Activated T-helper 1 cell treated with anti-CD3 and anti-CD28 coated beads, Interleukin-12 subunit alpha, Interleukin-12 subunit beta, Interleukin-2, Interleukin-4 antibody, amounts not matched to agents 30 ng/mL and 10 ng/mL and 1 ng/mL, durations not matched to agents 14 hours and 24 hours and 36 hours (primary cell): ENCODE results near the gene PMIS2. TPM values are rescaled to one million over a fixed set of nuclear protein-coding genes. Genes with fewer than 3 reads are reported as not detected.

Source experiments
- DNase-seq: peaks from one replicate; pipeline ENCODE4 v3.0.0; 2021; ENCODE audit warnings: low spot score
- H3K27ac Mint-ChIP-seq: one replicate; pipeline ENCODE4 v1.8.0; 2021; ENCODE audit warnings: mild to moderate bottlenecking, mixed read lengths
- H3K27me3 Mint-ChIP-seq: one replicate; pipeline ENCODE4 v1.8.0; 2022; ENCODE audit warnings: mild to moderate bottlenecking, moderate library complexity, mixed read lengths; ENCODE audit not compliant: insufficient read depth
- H3K36me3 Mint-ChIP-seq: one replicate; pipeline ENCODE4 v1.8.0; 2021; ENCODE audit warnings: low read depth, mixed read lengths
- H3K4me1 Mint-ChIP-seq: one replicate; pipeline ENCODE4 v1.8.0; 2021; ENCODE audit warnings: low read depth, mixed read lengths
- H3K4me3 Mint-ChIP-seq: one replicate; pipeline ENCODE4 v1.8.0; 2021; ENCODE audit warnings: mild to moderate bottlenecking, moderate library complexity, mixed read lengths
- H3K9me3 Mint-ChIP-seq: one replicate; pipeline ENCODE4 v1.8.0; 2021; ENCODE audit warnings: mixed read lengths
- intact Hi-C: fragments of 100-400 bp; cut with micrococcal nuclease; formaldehyde crosslinking; loops from one replicate; pipeline ENCODE4 v1.15.1; 2024
- total RNA-seq: library from RNA; stranded (reverse); gene quantifications from 2 replicates; pipeline ENCODE4 v1.2.3, GENCODE V29; 2022

PMIS2 gene
- total RNA-seq, 1 donor from 2014 or later: not detected

DNA sequence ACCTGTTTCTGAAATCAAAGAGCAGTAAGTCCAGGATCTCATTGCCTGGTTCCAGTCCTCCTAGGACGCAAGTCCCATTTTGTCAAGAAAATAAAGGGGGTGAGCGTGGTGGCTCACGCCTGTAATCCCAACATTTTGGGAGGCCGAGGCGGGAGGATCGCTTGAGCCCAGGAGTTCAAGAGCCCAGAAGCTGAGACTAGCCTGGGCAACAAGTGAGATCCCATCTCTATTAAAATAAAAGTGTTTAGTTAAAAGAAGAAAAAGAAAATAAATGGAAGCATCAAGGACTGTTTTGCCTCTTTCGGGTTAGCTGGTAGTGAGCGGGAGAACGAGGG lies 26.2 kb downstream of the PMIS2 start:
- intact Hi-C loops: loop anchor here (1.0 kb wide), 4 partner anchors 16 to 67 kb away; partner anchors contain the start of genes COX6B1 and TMEM147
- peaks cover 3% of the 10 kb centered on the region for H3K27me3 Mint-ChIP-seq
- H3K27ac Mint-ChIP-seq: peak overlapping the region; percentile 92
- H3K36me3 Mint-ChIP-seq: peaks cover 14% of the 10 kb centered on the region
- peak overlapping the region; percentile 87 for H3K4me3 Mint-ChIP-seq
- H3K9me3 Mint-ChIP-seq: peaks cover 12% of the 10 kb centered on the region
- no peak for DNase-seq
- H3K4me1 Mint-ChIP-seq: peaks cover 33% of the 10 kb centered on the region

DNA sequence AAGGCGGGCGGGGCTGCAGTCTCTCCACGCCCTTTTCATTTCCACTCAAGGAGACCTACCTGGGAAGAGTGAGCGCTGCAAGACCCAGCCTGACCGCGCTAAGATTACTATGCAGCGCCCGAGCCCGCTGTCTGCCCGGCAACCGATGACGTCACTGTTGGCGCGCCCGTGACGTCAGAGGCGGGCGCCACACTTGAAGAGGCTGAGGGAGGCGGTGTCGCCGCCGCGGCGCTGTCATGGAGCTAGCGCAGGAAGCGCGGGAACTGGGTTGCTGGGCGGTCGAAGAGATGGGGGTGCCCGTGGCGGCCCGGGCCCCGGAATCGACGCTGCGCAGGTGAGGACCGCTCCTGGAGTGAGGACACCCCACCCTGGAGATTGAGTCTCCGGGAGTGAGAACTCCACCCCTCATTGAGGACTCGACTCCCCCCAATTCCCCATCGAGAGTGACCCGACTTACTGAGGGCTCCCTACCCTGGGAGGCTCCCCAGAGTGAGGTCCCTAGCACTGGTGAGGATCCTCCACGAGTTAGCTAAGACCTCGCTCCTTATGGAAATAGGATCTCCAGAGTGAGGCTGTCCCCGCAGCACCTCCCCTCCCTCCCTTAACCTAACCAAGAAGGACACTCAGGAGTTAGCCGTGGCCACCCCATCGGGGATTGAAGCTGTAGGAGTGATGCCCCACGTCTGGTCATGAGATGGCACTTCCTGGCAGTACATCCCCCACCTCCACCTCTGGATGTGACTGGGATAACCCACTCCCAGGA lies 26.8 kb downstream of the PMIS2 start, which contains the start of gene HAUS5:
TSS of gene HAUS5 (plus strand) at position 177 of the 763 bp plus-strand sequence. CDS start at position 237, 60 bp downstream.
- H3K9me3 Mint-ChIP-seq: peaks cover 8% of the 10 kb centered on the region
- H3K4me3 Mint-ChIP-seq: peak within 1 kb of the TSS; percentile 87
- peaks cover 33% of the 10 kb centered on the region for H3K4me1 Mint-ChIP-seq
- H3K27ac Mint-ChIP-seq: peak within 1 kb of the TSS; percentile 92
- peaks cover 12% of the 10 kb centered on the region for H3K36me3 Mint-ChIP-seq
- peaks cover 3% of the 10 kb centered on the region for H3K27me3 Mint-ChIP-seq
- peak; percentile 96 for DNase-seq
- intact Hi-C loops: loop anchor here (1.0 kb wide), 4 partner anchors 16 to 67 kb away; partner anchors contain the start of genes COX6B1 and TMEM147

DNA sequence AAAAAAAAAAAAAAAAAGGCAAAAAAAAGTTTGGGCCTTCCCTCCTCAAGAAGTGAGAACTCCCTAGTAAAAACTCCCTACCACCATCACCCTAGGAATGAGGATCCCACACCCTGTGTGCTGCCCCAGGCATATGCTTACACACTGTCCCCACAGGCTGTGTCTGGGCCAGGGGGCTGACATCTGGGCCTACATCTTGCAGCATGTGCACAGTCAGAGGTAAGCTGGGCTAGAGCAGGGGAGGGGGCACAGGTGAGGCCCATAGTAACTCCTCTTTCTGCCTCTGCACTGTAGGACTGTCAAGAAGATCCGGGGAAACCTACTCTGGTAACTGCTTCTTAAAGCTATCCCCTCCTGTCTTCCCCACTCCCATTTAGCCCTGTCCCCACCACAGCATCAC lies 27.6 kb downstream of the PMIS2 start:
- Mint-ChIP-seq H3K4me1 (peaks cover 31% of the 10 kb centered on the region), H3K9me3 (peaks cover 2% of the 10 kb centered on the region), H3K4me3 (peak overlapping the region; percentile 87), H3K27me3 (no peaks in the 10 kb centered on the region), H3K36me3 (peaks cover 8% of the 10 kb centered on the region), H3K27ac (peak overlapping the region; percentile 92)
- intact Hi-C loops: no loop called here
- no peak for DNase-seq

DNA sequence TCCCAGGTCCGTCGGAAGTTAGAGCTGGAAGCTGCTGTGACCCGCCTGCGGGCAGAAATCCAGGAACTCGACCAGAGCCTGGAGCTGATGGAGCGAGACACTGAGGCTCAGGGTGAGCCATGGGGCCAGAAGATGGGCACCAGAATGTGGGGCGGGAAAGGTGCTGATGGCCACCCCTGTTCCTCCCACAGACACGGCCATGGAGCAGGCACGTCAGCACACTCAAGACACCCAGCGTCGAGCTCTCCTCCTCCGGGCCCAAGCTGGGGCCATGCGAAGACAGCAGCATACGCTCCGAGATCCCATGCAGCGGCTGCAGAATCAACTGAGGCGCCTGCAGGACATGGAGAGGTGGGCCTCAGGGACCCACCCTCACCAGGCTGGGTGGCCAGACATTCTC lies 29.1 kb downstream of the PMIS2 start:
- intact Hi-C loops: no loop called here
- Mint-ChIP-seq H3K27me3 (no peaks in the 10 kb centered on the region), H3K4me1 (peaks cover 21% of the 10 kb centered on the region), H3K4me3 (no peak overlapping the region), H3K27ac (no peak overlapping the region), H3K9me3 (no peaks in the 10 kb centered on the region), H3K36me3 (peaks cover 7% of the 10 kb centered on the region)
- no peak for DNase-seq

DNA sequence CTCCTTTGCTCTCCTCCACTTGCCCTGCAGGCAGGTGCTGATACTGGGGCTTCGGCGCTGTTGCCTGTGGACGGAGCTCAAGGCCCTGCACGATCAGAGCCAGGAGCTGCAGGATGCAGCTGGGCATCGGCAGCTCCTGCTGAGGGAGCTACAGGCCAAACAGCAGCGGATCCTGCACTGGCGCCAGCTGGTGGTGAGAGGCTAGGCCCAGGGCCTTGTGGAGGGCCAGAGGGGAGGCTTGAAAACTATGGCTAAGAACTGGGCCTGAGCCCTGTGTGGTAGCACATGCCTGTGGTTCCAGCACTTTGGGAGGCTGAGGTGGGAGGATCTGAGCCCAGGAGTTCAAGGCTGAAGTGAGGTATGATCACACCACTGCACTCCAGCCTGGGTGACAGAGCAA lies 32.9 kb downstream of the PMIS2 start:
- DNase-seq: no peak
- Mint-ChIP-seq H3K9me3 (no peaks in the 10 kb centered on the region), H3K4me1 (peaks cover 2% of the 10 kb centered on the region), H3K4me3 (no peak overlapping the region), H3K27ac (no peak overlapping the region), H3K36me3 (peaks cover 22% of the 10 kb centered on the region), H3K27me3 (no peaks in the 10 kb centered on the region)
- intact Hi-C loops: no loop called here

DNA sequence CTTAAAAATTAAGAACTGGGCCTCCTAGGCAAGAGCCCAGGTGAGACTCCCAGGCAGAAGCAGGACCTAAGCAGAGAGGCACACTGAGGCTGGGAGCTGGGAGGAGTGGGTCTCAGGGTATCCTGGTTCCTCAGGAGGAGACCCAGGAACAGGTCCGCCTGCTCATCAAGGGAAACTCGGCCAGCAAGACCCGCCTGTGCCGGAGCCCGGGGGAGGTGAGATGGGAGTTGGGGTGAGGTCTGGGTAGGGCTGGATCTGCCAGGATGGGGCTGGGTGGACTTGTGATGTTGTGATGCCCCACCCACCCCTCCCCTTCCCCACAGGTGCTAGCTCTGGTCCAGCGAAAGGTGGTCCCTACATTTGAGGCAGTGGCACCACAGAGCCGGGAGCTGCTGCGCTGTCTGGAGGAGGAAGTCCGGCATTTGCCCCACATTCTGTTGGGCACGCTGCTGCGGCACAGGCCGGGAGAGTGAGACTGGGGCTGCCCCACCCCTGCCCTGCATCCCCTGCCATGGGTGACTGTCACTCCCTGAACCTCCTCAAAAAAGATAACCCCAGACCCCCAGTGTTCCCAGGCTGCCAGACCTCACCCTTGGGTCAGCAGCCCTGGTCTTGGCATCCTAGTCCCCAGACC lies 33.4 kb downstream of the PMIS2 start:
- no peaks in the 10 kb centered on the region for H3K27me3 Mint-ChIP-seq
- H3K27ac Mint-ChIP-seq: no peak overlapping the region
- intact Hi-C loops: no loop called here
- H3K9me3 Mint-ChIP-seq: no peaks in the 10 kb centered on the region
- DNase-seq: no peak
- H3K4me3 Mint-ChIP-seq: no peak overlapping the region
- no peaks in the 10 kb centered on the region for H3K4me1 Mint-ChIP-seq
- peaks cover 22% of the 10 kb centered on the region for H3K36me3 Mint-ChIP-seq

DNA sequence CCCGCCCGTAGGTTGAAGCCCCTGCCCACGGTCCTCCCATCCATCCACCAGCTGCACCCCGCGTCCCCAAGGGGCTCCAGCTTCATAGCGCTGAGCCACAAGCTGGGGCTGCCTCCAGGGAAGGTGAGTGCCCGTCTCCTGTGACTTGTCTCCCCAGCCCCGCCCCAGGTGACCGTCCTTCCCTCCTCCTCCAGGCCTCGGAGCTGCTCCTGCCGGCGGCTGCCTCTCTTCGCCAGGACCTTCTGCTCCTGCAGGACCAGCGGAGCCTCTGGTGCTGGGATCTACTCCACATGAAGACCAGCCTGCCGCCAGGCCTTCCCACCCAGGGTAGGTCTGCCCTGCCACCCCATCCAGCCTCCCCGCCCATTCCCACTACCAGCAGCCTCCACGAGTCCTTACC lies 34.0 kb downstream of the PMIS2 start:
- Mint-ChIP-seq H3K9me3 (no peaks in the 10 kb centered on the region), H3K4me1 (no peaks in the 10 kb centered on the region), H3K36me3 (peaks cover 22% of the 10 kb centered on the region), H3K4me3 (no peak overlapping the region), H3K27ac (peak overlapping the region; percentile 4), H3K27me3 (no peaks in the 10 kb centered on the region)
- intact Hi-C loops: no loop called here
- DNase-seq: no peak

DNA sequence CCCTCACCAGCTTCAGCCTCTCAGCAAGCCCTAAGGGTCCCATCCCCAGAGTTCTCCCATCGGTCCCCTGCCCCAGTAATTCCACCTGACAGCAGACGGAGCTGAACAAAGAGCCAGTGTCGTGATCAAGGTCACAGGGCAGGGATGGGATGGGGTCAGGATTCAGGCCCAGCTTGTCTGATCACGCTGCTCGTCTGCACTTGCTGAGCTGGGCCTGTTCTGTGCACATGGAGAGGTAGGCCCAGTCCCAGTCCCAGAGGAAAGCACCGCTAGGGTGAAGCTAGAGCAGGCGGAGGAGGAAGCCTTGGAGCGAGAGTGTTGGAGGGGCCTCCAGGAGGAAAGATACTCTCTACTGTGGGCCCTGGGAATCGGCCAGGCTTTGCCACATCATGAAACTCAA lies 35.7 kb downstream of the PMIS2 start:
- H3K4me1 Mint-ChIP-seq: no peaks in the 10 kb centered on the region
- H3K36me3 Mint-ChIP-seq: peaks cover 16% of the 10 kb centered on the region
- H3K27me3 Mint-ChIP-seq: no peaks in the 10 kb centered on the region
- no peak for DNase-seq
- H3K27ac Mint-ChIP-seq: no peak overlapping the region
- no peak overlapping the region for H3K4me3 Mint-ChIP-seq
- H3K9me3 Mint-ChIP-seq: no peaks in the 10 kb centered on the region
- intact Hi-C loops: no loop called here

DNA sequence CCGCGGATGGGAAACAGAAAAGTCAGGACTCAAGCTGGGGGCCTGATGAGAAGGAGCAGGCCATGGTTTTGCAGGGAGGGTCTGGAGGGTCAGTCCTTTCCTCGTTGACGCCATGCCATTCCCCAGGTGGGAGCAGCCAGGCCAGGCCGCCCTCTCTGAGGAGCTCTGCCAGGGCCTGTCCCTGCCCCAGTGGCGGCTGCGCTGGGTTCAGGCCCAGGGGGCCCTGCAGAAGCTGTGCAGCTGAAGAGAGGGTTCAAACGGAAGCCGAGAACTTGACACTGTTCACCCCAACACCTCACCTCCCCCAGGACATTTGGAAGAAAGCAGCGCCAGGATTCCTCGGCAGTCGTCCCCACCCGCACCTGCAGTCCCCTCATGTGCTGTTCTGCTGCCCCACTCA lies 36.8 kb downstream of the PMIS2 start:
- H3K9me3 Mint-ChIP-seq: no peaks in the 10 kb centered on the region
- no peak overlapping the region for H3K27ac Mint-ChIP-seq
- H3K36me3 Mint-ChIP-seq: peaks cover 16% of the 10 kb centered on the region
- H3K4me3 Mint-ChIP-seq: no peak overlapping the region
- H3K27me3 Mint-ChIP-seq: no peaks in the 10 kb centered on the region
- no peaks in the 10 kb centered on the region for H3K4me1 Mint-ChIP-seq
- DNase-seq: no peak
- intact Hi-C loops: no loop called here

DNA sequence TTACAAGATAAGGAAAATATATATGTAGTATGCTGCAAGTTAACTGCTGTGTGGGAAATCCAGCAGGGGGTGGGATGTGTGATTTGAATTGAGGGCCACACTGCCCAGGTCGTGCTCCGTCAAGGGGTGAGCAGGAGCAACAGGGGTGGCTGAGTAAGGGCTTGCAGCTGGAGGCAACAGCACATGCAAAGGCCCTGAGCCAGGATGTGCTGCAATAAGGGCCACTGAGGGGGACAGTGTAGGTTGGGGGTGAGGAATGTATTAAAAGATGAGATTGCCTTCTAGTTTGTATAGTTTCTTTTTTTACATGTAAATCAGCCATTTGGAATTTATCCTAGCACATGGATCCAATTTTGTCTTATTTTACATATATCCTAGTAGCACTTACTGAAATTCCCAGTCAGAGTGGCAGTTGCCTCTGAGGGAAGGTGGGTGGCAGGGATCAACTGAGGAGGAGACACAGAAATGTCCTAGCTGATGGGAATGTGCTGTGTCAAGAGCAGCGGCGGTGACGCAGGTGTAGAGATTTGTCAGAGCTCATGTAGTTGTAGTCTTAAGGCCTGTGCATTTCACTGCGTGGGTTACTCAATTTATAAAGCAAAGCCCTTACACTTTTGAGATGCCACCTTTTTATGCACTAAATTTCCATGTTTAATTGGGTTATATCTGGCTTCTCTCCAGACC lies 37.5 kb downstream of the PMIS2 start:
- Mint-ChIP-seq H3K27ac (no peak overlapping the region), H3K4me3 (no peak overlapping the region), H3K36me3 (peaks cover 16% of the 10 kb centered on the region), H3K9me3 (no peaks in the 10 kb centered on the region), H3K4me1 (peaks cover 5% of the 10 kb centered on the region), H3K27me3 (no peaks in the 10 kb centered on the region)
- intact Hi-C loops: no loop called here
- DNase-seq: no peak

DNA sequence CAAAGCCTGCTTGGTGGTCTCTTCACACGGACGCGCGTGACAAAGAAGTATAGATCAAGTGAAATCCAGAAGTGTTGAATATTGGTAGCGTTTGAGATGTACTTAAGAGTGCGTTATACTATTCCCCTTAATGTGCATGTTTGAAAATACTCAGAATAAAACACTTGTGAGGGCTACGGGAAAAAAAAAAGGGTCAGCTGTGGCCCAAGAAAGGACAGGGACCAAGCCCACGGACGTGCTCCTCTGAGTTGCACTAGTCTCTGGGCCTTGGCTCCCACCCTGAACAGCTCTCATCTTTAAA lies 42.2 kb downstream of the PMIS2 start:
- intact Hi-C loops: loop anchor here (1.0 kb wide), 8 partner anchors 16 to 360 kb away; partner anchors contain the start of genes COX6B1, HAUS5, PSENEN and U2AF1L4

DNA sequence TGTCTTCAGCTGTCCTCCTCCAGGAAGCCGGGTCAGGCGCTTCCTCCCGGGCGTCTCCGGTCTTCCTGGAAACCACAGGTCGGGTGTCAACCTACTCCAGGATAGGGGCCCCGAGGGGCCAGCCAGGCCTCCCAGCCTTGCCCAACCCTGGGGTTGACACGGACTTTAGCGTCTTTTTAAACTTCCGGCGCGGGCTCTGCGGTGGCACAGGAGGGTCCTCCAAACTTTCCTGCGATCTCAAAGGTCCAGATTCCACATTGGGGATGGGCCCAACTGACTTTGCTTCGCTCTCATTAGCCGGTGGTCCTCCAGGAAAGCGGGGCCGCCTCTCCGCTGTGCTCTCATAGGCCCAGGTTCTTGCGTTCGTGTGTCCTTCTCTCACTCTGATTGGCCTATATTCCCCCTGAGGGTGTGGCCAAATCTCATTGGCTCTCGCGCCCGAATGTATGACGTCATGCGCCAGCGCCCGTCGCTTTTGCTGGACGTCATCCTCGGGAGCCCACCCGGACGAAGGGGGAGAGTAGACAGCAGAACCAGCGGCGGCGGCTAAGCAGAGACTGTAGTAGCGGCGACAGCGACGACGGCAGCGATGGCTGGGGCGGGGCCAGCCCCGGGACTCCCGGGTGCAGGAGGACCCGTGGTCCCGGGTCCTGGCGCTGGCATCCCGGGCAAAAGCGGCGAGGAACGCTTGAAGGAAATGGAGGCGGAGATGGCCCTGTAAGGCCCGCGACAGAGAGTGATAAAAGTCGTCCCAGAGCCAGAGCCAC lies 42.8 kb downstream of the PMIS2 start, which contains the start of gene RBM42:
TSS of gene RBM42 (plus strand) at position 472 of the 767 bp plus-strand sequence. CDS start at position 590, 118 bp downstream.
- peak; percentile 96 for DNase-seq
- Mint-ChIP-seq H3K4me3 (peak within 1 kb of the TSS; percentile 100), H3K27me3 (no peaks in the 10 kb centered on the region), H3K36me3 (peaks cover 34% of the 10 kb centered on the region), H3K9me3 (no peaks in the 10 kb centered on the region), H3K4me1 (peaks cover 12% of the 10 kb centered on the region), H3K27ac (peak within 1 kb of the TSS; percentile 100)
- intact Hi-C loops: loop anchor here (1.0 kb wide), 8 partner anchors 16 to 360 kb away; partner anchors contain the start of genes COX6B1, HAUS5, PSENEN and U2AF1L4

More for the DNA sequence above, 42.2 kb downstream of the PMIS2 start:
- Mint-ChIP-seq H3K9me3 (no peaks in the 10 kb centered on the region), H3K36me3 (peaks cover 31% of the 10 kb centered on the region), H3K27me3 (no peaks in the 10 kb centered on the region), H3K4me3 (peak overlapping the region; percentile 100), H3K4me1 (peaks cover 12% of the 10 kb centered on the region), H3K27ac (peak overlapping the region; percentile 100)
- DNase-seq: no peak
